GM19240 (cell line): Measurements from ENCODE around the gene PARS2.

ENCODE experiments used
- DNase-seq: peaks from one replicate; pipeline ENCODE4 v3.0.0; 2011; ENCODE audit warnings: low spot score; ENCODE audit not compliant: insufficient read length

Gene PARS2

GRCh38 chr1:54800041-54800898, 35.9 kb upstream of the PARS2 start:
- DNase-seq, result no peak

- DNase-seq, result no peak
Observed at GRCh38 chr1:54798769-54799641, 34.7 kb upstream of the PARS2 start.

GRCh38 chr1:54798206-54798605, 33.9 kb upstream of the PARS2 start:
- no peak for DNase-seq

- DNase-seq, result no peak
Observed at GRCh38 chr1:54796902-54797301, 32.6 kb upstream of the PARS2 start.

GRCh38 chr1:54795841-54796468, 31.6 kb upstream of the PARS2 start:
- no peak for DNase-seq

GRCh38 chr1:54795356-54795665, 31.0 kb upstream of the PARS2 start:
- DNase-seq, result no peak

GRCh38 chr1:54794451-54795355, 30.4 kb upstream of the PARS2 start:
- DNase-seq, result no peak

GRCh38 chr1:54792686-54793282, 28.5 kb upstream of the PARS2 start:
- DNase-seq, result no peak

- no peak for DNase-seq
Observed at GRCh38 chr1:54791880-54792522, 27.7 kb upstream of the PARS2 start.

- no peak for DNase-seq
Observed at GRCh38 chr1:54788459-54788858, 24.1 kb upstream of the PARS2 start.

GRCh38 chr1:54787604-54788003, 23.3 kb upstream of the PARS2 start:
- DNase-seq, result no peak

- no peak for DNase-seq
Observed at GRCh38 chr1:54786778-54787177, 22.5 kb upstream of the PARS2 start.

GRCh38 chr1:54784066-54784465, 19.7 kb upstream of the PARS2 start:
- DNase-seq, result no peak

GRCh38 chr1:54782588-54782987, 18.3 kb upstream of the PARS2 start:
- DNase-seq, result no peak

GRCh38 chr1:54782156-54782555, 17.8 kb upstream of the PARS2 start:
- no peak for DNase-seq

- no peak for DNase-seq
Observed at GRCh38 chr1:54781023-54781723, 16.9 kb upstream of the PARS2 start.

GRCh38 chr1:54777431-54777830, 13.1 kb upstream of the PARS2 start:
- DNase-seq, result no peak

- DNase-seq, result no peak
Observed at GRCh38 chr1:54777011-54777410, 12.7 kb upstream of the PARS2 start.
